Thyroid gland (tissue), 4 donors: ENCODE measurements around the gene CADPS. TPM values are rescaled to one million over a fixed set of nuclear protein-coding genes. Genes with fewer than 3 reads are reported as not detected.

ENCODE experiments used
- DNase-seq, 2 donors: peaks; one replicate each; pipeline ENCODE4 v3.0.0-alpha.2; 2019
- H3K27ac ChIP-seq, 3 donors: fragments of 200-600 bp; sonication (generic); 1 replicate in 2 of 3; 2 replicates in 1 of 3; pipeline ENCODE4 v1.5.1; 2016 to 2019; ENCODE audit warnings: mild to moderate bottlenecking in 1 of 3, moderate library complexity in 1 of 3
- H3K27me3 ChIP-seq: fragments of 200-600 bp; sonication (generic); one replicate; pipeline ENCODE4 v1.5.1; 2019
- H3K36me3 ChIP-seq, 2 donors: fragments of 200-600 bp; sonication (generic); one replicate each; pipeline ENCODE4 v1.5.1; 2016 to 2019
- H3K4me1 ChIP-seq, 2 donors: fragments of 200-600 bp; sonication (generic); one replicate each; pipeline ENCODE4 v1.5.1; 2017 to 2019
- H3K4me3 ChIP-seq, 3 donors: fragments of 200-600 bp; sonication (generic); replicated peaks in 1 of 3; 1 replicate in 2 of 3; 2 replicates in 1 of 3; pipeline ENCODE4 v1.5.1; 2016; ENCODE audit warnings: mild to moderate bottlenecking in 1 of 3
- H3K9me3 ChIP-seq: fragments of 200-600 bp; sonication (generic); one replicate; pipeline ENCODE4 v1.5.1; 2017
- CTCF ChIP-seq, 6 experiments: fragments of 200-600 bp in 3 of 6; fragments of 450-650 bp in 3 of 6; sonication (generic) in 3 of 6; IDR thresholded peaks; one replicate each; pipeline ENCODE4 v1.5.1; 2016 to 2019; ENCODE audit warnings: antibody characterized with exemption in 6 of 6, mild to moderate bottlenecking in 2 of 6, inconsistent platforms in 1 of 6, moderate library complexity in 1 of 6
- POLR2A ChIP-seq, 2 donors: fragments of 450-650 bp; IDR thresholded peaks; one replicate each; pipeline ENCODE4 v1.6.1; 2017; ENCODE audit warnings: antibody characterized with exemption in 2 of 2, mild to moderate bottlenecking in 2 of 2, moderate library complexity in 1 of 2
- WGBS, 2 donors: methylation state at CpG; one replicate each; pipeline ENCODE4 v1.1.5; 2017; 5-methylcytosine and 5-hydroxymethylcytosine counted together
- intact Hi-C: fragments of 100-400 bp; cut with DNase I; formaldehyde crosslinking; loops from one replicate; pipeline ENCODE4 v1.15.1; 2023
- total RNA-seq, 4 donors: library from RNA; depleted of rRNA; stranded (reverse); fragments of >200 nt; gene quantifications; one replicate each; pipeline ENCODE4 v1.2.3, GENCODE V29; 2016

The CADPS gene
- total RNA-seq, 4 donors from 2014 or later = 1.6 to 9.5 TPM; not detected in 2

GRCh38 chr3:62749130-62749529 is 126.1 kb downstream of the CADPS start:
- WGBS, 2 donors = 78 to 84% methylated on average over 4 of the region's 4 CpGs
- DNase-seq = no peak
- no peaks in the 10 kb centered on the region for H3K9me3 ChIP-seq
- no peak overlapping the region for H3K4me3 ChIP-seq
- TF ChIP-seq CTCF (IDR thresholded peaks at IDR 0.05) (no peak), POLR2A (IDR thresholded peaks at IDR 0.05) (no peak)
- no peaks in the 10 kb centered on the region for H3K36me3 ChIP-seq
- intact Hi-C loops = no loop called here
- no peaks in the 10 kb centered on the region for H3K27me3 ChIP-seq
- no peaks in the 10 kb centered on the region for H3K4me1 ChIP-seq
- no peak overlapping the region for H3K27ac ChIP-seq

DNA sequence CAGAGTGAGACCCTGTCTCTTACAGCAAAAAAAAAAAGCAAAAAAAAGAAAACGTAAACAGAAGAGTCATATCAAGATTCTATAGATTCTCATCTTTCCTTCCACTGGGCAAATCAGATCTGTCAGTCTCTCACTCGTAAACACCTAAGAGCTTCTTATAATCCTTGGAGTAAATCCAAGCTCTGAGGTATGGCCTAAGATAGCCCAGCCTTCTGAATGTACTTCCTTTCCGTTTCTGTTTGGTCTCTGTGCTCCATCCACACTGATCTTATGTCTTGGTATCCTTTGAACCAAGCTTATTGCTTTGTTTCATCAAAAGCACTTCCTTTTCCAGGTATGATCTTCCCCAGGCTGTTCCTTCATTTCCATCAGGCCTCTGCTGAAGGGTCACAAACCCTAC is 137.8 kb downstream of the CADPS start:
- no peak for DNase-seq
- no peak for TF ChIP-seq POLR2A (IDR thresholded peaks at IDR 0.05)
- no peak for TF ChIP-seq CTCF (IDR thresholded peaks at IDR 0.05)
- intact Hi-C loops = no loop called here
- WGBS, 2 donors = 78 to 89% methylated on average over 3 of the region's 3 CpGs
- no peaks in the 10 kb centered on the region for H3K27me3 ChIP-seq
- no peak overlapping the region for H3K4me3 ChIP-seq
- no peaks in the 10 kb centered on the region for H3K9me3 ChIP-seq
- no peaks in the 10 kb centered on the region for H3K36me3 ChIP-seq
- no peak overlapping the region for H3K27ac ChIP-seq
- H3K4me1 ChIP-seq = no peaks in the 10 kb centered on the region

GRCh38 chr3:62735510-62735909 is 139.7 kb downstream of the CADPS start:
- no peak for DNase-seq
- intact Hi-C loops = no loop called here
- Histone ChIP-seq H3K4me1 (no peaks in the 10 kb centered on the region), H3K27me3 (no peaks in the 10 kb centered on the region), H3K27ac (no peak overlapping the region), H3K36me3 (no peaks in the 10 kb centered on the region), H3K4me3 (no peak overlapping the region), H3K9me3 (no peaks in the 10 kb centered on the region)
- TF ChIP-seq CTCF (IDR thresholded peaks at IDR 0.05) = no peak
- no peak for TF ChIP-seq POLR2A (IDR thresholded peaks at IDR 0.05)
- WGBS, 2 donors = 88 to 100% methylated on average over 1 of the region's 1 CpG

GRCh38 chr3:62732183-62732904 is 142.9 kb downstream of the CADPS start:
- H3K4me3 ChIP-seq = no peak overlapping the region
- no peaks in the 10 kb centered on the region for H3K9me3 ChIP-seq
- no peaks in the 10 kb centered on the region for H3K4me1 ChIP-seq
- WGBS, 2 donors = 87 to 88% methylated on average over 5 of the region's 5 CpGs
- H3K27me3 ChIP-seq = no peaks in the 10 kb centered on the region
- no peak overlapping the region for H3K27ac ChIP-seq
- no peaks in the 10 kb centered on the region for H3K36me3 ChIP-seq
- no peak for DNase-seq
- intact Hi-C loops = no loop called here
- TF ChIP-seq CTCF (IDR thresholded peaks at IDR 0.05) (no peak), POLR2A (IDR thresholded peaks at IDR 0.05) (no peak)

DNA sequence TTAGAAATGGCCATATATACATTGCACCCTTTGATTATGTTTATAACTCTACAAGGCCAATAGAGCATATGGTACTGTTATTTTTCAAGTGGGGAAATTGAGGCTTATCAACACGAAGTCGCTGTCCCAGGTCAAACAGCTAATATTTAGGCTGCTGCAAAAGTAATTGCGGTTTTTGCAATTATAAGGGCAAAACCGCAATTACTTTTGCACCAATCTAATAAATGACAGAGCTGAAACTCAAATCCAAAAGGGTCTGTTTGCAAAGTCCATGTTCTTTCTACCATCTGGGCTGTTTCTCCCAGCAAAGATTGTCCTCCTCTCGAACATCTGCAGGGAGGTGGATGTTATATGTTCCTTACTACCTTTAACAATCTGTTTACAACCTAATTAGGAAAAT is 147.2 kb downstream of the CADPS start:
- intact Hi-C loops = no loop called here
- Histone ChIP-seq H3K36me3 (no peaks in the 10 kb centered on the region), H3K4me1 (no peaks in the 10 kb centered on the region), H3K27me3 (no peaks in the 10 kb centered on the region), H3K9me3 (no peaks in the 10 kb centered on the region), H3K27ac (no peak overlapping the region), H3K4me3 (no peak overlapping the region)
- no peak for TF ChIP-seq CTCF (IDR thresholded peaks at IDR 0.05)
- TF ChIP-seq POLR2A (IDR thresholded peaks at IDR 0.05) = no peak
- 73 to 90% methylated on average over 5 of the region's 5 CpGs for WGBS, 2 donors
- DNase-seq = no peak
